Measurements from ENCODE around the gene CHST8. TPM values are rescaled to one million over a fixed set of nuclear protein-coding genes. Genes with fewer than 3 reads are reported as not detected.

The CHST8 gene
- total and polyA plus RNA-seq, 12 donors: 0.13 to 0.50 (median 0.22) TPM; not detected in 3

DNA sequence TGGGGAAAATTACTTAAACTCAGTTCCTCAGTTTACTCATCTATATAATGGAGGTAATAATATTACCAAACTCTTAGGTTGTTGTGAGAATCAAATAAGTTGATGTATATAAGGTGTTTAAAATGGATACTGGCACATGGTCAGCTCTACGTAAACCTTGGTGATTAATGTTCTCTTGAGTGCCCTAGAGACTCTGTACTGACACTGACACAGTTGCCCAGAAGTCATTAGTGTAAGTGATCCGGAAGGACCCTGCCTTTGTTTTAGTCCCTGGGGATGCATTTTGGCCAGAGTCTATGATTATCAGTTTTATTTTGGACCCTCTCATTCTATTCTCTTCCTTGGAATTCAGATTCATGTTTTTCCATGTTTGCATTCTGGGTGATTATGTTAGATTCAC, 31.9 kb downstream of the CHST8 start:
- ATAC-seq: no peak
- TF ChIP-seq, protein P1, sequence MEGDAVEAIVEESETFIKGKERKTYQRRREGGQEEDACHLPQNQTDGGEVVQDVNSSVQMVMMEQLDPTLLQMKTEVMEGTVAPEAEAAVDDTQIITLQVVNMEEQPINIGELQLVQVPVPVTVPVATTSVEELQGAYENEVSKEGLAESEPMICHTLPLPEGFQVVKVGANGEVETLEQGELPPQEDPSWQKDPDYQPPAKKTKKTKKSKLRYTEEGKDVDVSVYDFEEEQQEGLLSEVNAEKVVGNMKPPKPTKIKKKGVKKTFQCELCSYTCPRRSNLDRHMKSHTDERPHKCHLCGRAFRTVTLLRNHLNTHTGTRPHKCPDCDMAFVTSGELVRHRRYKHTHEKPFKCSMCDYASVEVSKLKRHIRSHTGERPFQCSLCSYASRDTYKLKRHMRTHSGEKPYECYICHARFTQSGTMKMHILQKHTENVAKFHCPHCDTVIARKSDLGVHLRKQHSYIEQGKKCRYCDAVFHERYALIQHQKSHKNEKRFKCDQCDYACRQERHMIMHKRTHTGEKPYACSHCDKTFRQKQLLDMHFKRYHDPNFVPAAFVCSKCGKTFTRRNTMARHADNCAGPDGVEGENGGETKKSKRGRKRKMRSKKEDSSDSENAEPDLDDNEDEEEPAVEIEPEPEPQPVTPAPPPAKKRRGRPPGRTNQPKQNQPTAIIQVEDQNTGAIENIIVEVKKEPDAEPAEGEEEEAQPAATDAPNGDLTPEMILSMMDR (IDR thresholded peaks at IDR 0.05): no peak
- Histone ChIP-seq H3K4me3 (no peak overlapping the region), H3K27me3 (peaks cover 0 to 23% (median 4%) of the 10 kb centered on the region in 7 donors), H3K36me3 (no peaks in the 10 kb centered on the region), H3K27ac (no peak overlapping the region), H3K4me1 (no peaks in the 10 kb centered on the region), H3K9me3 (peaks cover 0 to 15% (median 0%) of the 10 kb centered on the region in 11 donors)
- DNase-seq: no peak
- intact Hi-C loops (cut with DNase I): no loop called here
- WGBS, 2 donors: 63 to 66% methylated on average over 2 of the region's 2 CpGs

DNA sequence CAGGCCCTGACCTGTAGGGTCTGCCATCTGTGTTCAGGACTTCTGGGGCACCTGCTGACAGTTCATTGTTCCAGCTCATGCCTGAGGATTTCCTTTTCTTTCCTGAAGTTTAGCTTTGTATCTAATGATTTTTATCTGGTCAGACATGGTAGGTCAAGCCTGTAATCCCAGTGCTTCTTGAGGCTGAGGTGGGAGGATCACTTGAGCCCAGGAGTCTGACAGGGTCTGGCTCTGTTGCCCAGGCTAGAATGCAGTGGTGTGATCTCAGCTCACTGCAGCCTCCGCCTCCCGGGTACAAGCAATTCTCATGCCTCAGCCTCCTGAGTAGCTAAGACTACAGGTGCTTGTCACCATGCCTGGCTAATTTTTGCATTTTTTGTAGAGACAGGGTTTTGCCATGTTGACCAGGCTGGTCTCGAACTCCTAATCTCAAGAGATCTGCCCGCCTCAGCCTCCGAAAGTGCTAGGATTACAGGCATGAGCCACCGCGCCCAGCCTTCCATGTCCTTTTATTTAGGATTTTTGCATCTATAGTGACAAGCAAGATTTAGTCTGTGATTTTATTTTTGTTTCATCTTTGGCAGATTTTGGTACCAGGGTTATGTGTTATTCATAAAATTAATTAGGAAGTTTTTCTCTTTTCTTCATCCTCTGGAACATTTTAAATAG, 33.2 kb downstream of the CHST8 start:
- intact Hi-C loops (cut with DNase I): no loop called here
- DNase-seq (no peak), ATAC-seq (no peak)
- H3K27ac ChIP-seq: no peak overlapping the region
- no peak overlapping the region for H3K4me3 ChIP-seq
- no peaks in the 10 kb centered on the region for H3K4me1 ChIP-seq
- H3K27me3 ChIP-seq: peaks cover 0 to 34% (median 7%) of the 10 kb centered on the region in 7 donors
- TF ChIP-seq, protein P1 (IDR thresholded peaks at IDR 0.05): no peak
- peaks cover 0 to 15% (median 0%) of the 10 kb centered on the region in 11 donors for H3K9me3 ChIP-seq
- 70 to 76% methylated on average over 7 of the region's 7 CpGs for WGBS, 2 donors
- no peaks in the 10 kb centered on the region for H3K36me3 ChIP-seq

DNA sequence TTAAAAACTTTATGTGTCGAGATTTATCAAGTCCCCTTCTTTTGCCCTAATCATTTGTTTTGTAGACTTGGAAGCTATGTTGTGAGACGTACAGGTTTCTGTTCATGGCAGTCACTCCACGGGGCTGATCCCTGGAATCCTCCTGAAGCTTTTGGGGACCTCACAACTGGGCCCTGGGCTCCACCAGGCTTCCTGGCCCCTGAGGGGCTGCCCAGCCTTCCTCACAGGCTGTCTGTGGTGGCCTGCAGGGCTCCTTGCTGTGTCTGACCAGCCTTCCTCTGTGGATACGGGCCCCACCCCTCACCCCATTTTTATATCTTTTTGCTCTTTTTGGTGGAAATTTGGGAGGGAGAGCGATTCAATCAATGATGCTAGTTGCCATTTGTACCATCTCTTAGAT, 38.1 kb downstream of the CHST8 start:
- DNase-seq: no peak
- no peak overlapping the region for H3K27ac ChIP-seq
- intact Hi-C loops (cut with DNase I): no loop called here
- no peak overlapping the region for H3K4me3 ChIP-seq
- H3K4me1 ChIP-seq: no peaks in the 10 kb centered on the region
- 84 to 85% methylated on average over 5 of the region's 5 CpGs for WGBS, 2 donors
- TF ChIP-seq, protein P1 (IDR thresholded peaks at IDR 0.05): no peak
- ATAC-seq: no peak
- H3K27me3 ChIP-seq: peaks cover 0 to 31% (median 7%) of the 10 kb centered on the region in 7 donors
- no peaks in the 10 kb centered on the region for H3K9me3 ChIP-seq
- no peaks in the 10 kb centered on the region for H3K36me3 ChIP-seq

- Histone ChIP-seq H3K36me3 (no peaks in the 10 kb centered on the region), H3K4me1 (no peaks in the 10 kb centered on the region), H3K27me3 (peaks cover 0 to 28% (median 7%) of the 10 kb centered on the region in 7 donors), H3K9me3 (no peaks in the 10 kb centered on the region), H3K27ac (no peak overlapping the region), H3K4me3 (no peak overlapping the region)
- no peak for DNase-seq
- intact Hi-C loops (cut with DNase I): no loop called here
- TF ChIP-seq, protein P1 (IDR thresholded peaks at IDR 0.05): no peak
- ATAC-seq: no peak
- WGBS, 2 donors: 76 to 78% methylated on average over 11 of the region's 11 CpGs
Observed at GRCh38 chr19:33660410-33661124, 38.8 kb downstream of the CHST8 start.

All from heart right ventricle (tissue), 16 donors.